GM13976 (cell line): Measurements from ENCODE around the gene BRPF1.

Source experiments
- DNase-seq: peaks from one replicate; pipeline ENCODE4 v3.0.0; 2012; ENCODE audit warnings: low spot score
- in situ Hi-C: fragments of 300-500 bp; cut with MboI; formaldehyde crosslinking; loops from one replicate; pipeline ENCODE4 v1.12.0; 2022; ENCODE audit warnings: low sequenced_read_pairs, mixed read lengths, inconsistent platforms; ENCODE audit not compliant: unreplicated experiment
- TF ChIP-seq, protein P1 (sequence below): IDR thresholded peaks from 2 replicates; pipeline ENCODE4 v1.5.1; 2012; ENCODE audit warnings: borderline replicate concordance, mild to moderate bottlenecking; ENCODE audit not compliant: insufficient read depth; ENCODE audit errors: extremely low read depth, missing control alignments, control extremely low read depth

BRPF1 gene

DNA sequence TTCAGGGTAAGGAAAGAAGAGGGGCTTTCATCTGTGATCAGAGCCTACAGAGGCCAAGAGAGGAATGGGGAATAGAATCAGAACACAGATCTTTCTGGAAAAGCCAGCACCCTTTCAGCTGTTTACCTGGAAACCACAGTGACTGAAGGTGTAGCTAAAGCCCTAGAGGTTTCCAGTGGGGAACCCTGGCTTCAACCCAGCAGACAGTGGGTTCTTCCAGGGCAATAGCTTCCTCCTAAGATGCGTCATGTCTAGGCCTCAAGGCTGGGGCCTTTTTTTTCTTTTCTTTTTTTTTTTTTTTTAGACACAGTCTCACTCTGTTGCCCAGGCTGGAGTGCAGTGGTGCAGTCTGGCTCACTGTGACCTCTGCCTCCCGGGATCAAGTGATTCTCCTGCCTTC, 31.0 kb upstream of the BRPF1 start:
- in situ Hi-C loops, result no loop called here
- no peak for DNase-seq
- TF ChIP-seq, protein P1, sequence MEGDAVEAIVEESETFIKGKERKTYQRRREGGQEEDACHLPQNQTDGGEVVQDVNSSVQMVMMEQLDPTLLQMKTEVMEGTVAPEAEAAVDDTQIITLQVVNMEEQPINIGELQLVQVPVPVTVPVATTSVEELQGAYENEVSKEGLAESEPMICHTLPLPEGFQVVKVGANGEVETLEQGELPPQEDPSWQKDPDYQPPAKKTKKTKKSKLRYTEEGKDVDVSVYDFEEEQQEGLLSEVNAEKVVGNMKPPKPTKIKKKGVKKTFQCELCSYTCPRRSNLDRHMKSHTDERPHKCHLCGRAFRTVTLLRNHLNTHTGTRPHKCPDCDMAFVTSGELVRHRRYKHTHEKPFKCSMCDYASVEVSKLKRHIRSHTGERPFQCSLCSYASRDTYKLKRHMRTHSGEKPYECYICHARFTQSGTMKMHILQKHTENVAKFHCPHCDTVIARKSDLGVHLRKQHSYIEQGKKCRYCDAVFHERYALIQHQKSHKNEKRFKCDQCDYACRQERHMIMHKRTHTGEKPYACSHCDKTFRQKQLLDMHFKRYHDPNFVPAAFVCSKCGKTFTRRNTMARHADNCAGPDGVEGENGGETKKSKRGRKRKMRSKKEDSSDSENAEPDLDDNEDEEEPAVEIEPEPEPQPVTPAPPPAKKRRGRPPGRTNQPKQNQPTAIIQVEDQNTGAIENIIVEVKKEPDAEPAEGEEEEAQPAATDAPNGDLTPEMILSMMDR, result no peak

DNA sequence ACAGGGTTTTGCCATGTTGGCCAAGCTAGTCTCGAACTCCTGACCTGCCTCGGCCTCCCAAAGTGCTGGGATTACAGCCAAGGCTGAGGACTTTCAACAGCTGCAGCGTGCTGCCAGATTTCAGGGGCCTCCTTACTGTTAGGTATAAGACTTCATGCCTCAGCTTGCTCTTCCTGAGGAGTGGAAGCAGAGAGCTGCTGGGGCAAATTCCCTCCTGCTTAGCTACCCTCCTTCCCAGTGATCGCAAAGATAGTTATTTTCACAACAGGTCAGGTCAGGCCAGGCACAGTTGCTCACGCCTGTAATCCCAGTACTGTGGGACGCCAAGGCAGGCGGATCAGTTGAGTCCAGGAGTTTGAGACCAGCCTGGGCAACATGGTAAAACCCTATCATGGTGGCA, 30.5 kb upstream of the BRPF1 start:
- no peak for DNase-seq
- in situ Hi-C loops, result no loop called here
- TF ChIP-seq, protein P1, result no peak

DNA sequence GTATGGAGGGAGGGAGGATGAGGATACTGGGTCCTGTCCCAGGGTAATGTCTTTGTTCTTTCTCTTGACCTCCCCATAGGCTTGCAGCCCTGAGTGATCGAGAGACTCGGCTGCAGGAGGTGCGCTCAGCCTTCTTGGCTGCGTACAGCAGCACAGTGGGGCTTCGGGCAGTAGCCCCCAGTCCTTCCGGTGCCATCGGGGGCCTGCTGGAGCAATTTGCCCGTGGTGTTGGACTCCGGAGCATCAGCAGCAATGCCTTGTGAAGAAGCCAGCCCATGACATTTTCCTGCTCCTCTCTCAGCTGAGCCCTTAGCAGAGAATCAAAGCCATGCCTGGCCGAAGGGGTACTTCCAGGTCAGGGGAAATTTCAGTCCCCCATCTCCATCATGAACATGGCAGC, 29.8 kb upstream of the BRPF1 start:
- in situ Hi-C loops, result no loop called here
- TF ChIP-seq, protein P1, result no peak

DNA sequence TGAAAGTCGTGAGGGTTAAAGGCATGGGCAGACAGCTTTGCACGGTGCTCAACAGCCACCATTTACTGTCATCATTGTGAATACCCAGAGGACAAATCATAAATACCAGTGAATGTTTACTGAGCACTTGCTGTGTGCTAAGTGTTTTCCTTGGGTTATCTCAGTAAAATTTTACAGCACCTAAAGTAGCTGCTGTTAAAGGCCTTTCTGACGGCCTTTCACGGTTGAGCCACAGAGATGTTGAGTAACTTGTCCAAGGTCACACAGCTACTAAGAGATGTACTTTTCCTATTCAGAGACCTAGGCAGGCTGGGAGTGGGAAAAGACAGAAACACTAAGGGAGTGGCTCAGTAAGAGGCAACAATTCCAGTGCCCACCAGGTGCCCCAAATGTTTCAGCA, 28.3 kb upstream of the BRPF1 start:
- DNase-seq, result no peak
- in situ Hi-C loops, result no loop called here
- TF ChIP-seq, protein P1, result no peak

More for the DNA sequence above, 29.8 kb upstream of the BRPF1 start:
- no peak for DNase-seq

DNA sequence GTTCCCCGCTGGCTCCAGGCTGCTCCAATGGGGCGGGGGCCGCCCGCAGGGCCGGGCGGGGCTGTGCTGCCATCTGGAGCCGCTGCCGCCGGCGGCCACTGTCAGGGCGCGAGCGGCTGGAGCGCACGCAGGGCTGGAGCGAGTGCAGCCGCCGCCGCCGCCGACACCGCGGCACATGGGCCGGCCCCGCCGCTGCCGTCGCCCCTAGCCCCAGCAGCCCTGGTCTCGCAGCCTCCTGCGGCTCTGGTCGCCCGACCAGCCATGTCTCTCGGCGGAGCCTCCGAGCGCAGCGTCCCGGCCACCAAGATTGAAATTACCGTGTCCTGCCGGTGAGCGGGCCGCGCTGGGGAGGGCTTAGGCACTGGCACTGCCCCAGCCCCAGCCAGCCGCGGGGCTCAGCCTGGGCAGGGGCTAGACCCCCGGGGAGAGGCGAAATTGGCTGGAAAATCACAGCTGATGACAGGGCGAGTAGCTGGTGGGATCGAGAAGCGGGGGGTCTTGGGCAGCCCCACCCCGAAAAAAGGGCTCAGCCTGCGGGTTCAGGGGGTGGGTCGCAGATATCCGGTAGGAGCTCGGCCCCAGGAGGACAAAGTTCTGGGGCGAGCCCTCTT, 27.7 kb upstream of the BRPF1 start, which contains the start of gene CPNE9:
CPNE9 (plus strand) TSS at position 98 of the 611 bp plus-strand sequence; CDS start at position 262, 164 bp downstream.
- in situ Hi-C loops, result no loop called here
- peak; percentile 51 for DNase-seq
- TF ChIP-seq, protein P1, result no peak

DNA sequence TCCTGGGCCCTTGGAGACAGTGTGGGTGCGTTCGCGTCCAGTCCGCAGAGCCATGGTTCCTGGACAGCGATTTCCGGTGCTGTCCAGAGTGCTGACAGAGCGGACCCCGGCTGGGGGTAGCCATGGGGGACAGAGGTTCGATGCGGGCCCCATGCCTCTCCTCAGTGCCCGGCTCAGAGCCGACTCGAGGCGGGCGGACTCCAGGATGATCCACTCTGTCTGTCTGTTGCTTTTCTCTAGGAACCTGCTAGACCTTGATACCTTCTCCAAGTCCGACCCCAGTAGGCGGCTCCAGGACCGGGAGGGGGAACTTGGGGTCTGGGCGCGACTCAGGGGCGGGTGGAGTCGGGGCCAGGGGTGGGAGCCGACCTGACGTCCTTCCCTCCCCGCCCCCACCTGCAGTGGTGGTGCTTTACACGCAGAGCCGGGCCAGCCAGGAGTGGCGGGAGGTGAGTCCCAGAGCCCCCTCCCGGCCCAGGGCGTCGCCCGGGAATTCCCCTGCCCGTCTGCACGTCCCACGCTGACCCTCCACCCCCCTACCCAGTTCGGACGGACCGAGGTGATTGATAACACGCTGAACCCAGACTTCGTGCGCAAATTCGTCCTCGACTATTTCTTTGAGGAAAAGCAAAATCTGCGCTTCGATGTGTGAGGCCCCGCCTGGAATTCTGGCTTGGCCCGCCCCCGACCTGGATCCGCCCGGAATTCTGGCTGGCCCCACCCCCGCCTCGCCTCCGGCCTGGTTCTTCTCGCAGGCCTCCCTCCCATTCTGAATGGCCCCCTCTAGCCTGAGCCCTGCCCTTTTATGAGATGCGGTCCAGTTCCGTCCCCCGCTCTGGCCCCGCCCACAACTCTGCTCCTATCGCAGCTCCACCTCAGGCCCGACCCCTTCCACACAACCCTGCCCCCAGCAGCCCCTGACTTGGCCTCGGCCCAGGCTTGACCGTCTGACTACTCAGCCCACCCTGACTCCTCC, 26.9 kb upstream of the BRPF1 start:
- DNase-seq, result peak; percentile 74
- TF ChIP-seq, protein P1, result no peak
- in situ Hi-C loops, result no loop called here
